NB4 (cell line): Measurements from ENCODE around the gene EXOC4.

Source experiments
- DNase-seq: peaks from one replicate; pipeline ENCODE4 v3.0.0; 2010; ENCODE audit warnings: low read depth
- H3K4me3 ChIP-seq: one replicate; pipeline ENCODE4 v1.5.1; 2011; ENCODE audit warnings: mild to moderate bottlenecking, low read depth, low read length, moderate library complexity
- MYC ChIP-seq: IDR thresholded peaks from 2 replicates; pipeline ENCODE4 v1.6.1; 2011; ENCODE audit warnings: low read depth, low read length
- POLR2A ChIP-seq: IDR thresholded peaks from 2 replicates; pipeline ENCODE4 v1.6.1; 2011; ENCODE audit warnings: mild to moderate bottlenecking; ENCODE audit not compliant: insufficient read length; ENCODE audit errors: extremely low read depth
- TF ChIP-seq, protein P1 (sequence below): IDR thresholded peaks from 2 replicates; pipeline ENCODE4 v1.6.1; 2011; ENCODE audit warnings: low read depth, low read length
- TF ChIP-seq, protein P2 (sequence below): IDR thresholded peaks from one replicate; pipeline ENCODE4 v1.5.1; 2012; ENCODE audit warnings: low read depth, low read length

Gene EXOC4

GRCh38 chr7:133518718-133519117 is 265.8 kb downstream of the EXOC4 start:
- TF ChIP-seq, protein P1, sequence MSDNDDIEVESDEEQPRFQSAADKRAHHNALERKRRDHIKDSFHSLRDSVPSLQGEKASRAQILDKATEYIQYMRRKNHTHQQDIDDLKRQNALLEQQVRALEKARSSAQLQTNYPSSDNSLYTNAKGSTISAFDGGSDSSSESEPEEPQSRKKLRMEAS, result no peak
- TF ChIP-seq, protein P2, sequence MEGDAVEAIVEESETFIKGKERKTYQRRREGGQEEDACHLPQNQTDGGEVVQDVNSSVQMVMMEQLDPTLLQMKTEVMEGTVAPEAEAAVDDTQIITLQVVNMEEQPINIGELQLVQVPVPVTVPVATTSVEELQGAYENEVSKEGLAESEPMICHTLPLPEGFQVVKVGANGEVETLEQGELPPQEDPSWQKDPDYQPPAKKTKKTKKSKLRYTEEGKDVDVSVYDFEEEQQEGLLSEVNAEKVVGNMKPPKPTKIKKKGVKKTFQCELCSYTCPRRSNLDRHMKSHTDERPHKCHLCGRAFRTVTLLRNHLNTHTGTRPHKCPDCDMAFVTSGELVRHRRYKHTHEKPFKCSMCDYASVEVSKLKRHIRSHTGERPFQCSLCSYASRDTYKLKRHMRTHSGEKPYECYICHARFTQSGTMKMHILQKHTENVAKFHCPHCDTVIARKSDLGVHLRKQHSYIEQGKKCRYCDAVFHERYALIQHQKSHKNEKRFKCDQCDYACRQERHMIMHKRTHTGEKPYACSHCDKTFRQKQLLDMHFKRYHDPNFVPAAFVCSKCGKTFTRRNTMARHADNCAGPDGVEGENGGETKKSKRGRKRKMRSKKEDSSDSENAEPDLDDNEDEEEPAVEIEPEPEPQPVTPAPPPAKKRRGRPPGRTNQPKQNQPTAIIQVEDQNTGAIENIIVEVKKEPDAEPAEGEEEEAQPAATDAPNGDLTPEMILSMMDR, result no peak
- TF ChIP-seq POLR2A, result no peak
- TF ChIP-seq MYC, result no peak
- no peak overlapping the region for H3K4me3 ChIP-seq
- DNase-seq, result no peak

DNA sequence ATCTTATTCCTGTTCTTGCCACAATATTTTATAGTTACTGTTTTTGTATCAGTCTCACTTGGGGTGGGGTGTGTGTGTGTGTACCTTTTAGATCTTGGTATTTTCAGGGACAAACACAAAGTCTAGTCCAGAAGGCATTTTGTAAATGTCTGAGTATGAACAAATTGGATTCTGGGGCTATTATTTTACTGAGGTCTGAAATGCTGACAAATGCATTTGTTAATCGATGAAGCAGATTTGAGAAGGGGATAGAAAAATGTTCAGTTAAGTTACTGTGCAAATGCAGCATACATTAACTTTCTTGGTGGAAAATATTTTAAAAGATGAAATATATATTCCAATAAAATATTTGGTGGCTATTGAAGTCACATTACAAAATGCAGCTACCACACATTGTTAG is 267.4 kb downstream of the EXOC4 start:
- no peak for TF ChIP-seq POLR2A
- DNase-seq, result no peak
- no peak overlapping the region for H3K4me3 ChIP-seq

- no peak overlapping the region for H3K4me3 ChIP-seq
- TF ChIP-seq, protein P1, result no peak
- DNase-seq, result no peak
Measured at GRCh38 chr7:133522501-133522900, 269.6 kb downstream of the EXOC4 start.

- DNase-seq, result no peak
- TF ChIP-seq, protein P2, result no peak
- TF ChIP-seq, protein P1, result no peak
- no peak overlapping the region for H3K4me3 ChIP-seq
Measured at GRCh38 chr7:133528796-133529195, 275.9 kb downstream of the EXOC4 start.

- DNase-seq, result no peak
- TF ChIP-seq, protein P2, result no peak
- TF ChIP-seq POLR2A (no peak), MYC (no peak)
- TF ChIP-seq, protein P1, result no peak
- no peak overlapping the region for H3K4me3 ChIP-seq
Measured at GRCh38 chr7:133529861-133530260, 277.0 kb downstream of the EXOC4 start.

- TF ChIP-seq MYC, result no peak
- TF ChIP-seq, protein P2, result no peak
- DNase-seq, result no peak
- no peak overlapping the region for H3K4me3 ChIP-seq
Measured at GRCh38 chr7:133530682-133531081, 277.8 kb downstream of the EXOC4 start.

GRCh38 chr7:133534816-133535215 is 281.9 kb downstream of the EXOC4 start:
- H3K4me3 ChIP-seq, result no peak overlapping the region
- TF ChIP-seq MYC, result no peak
- TF ChIP-seq, protein P1, result no peak
- TF ChIP-seq, protein P2, result no peak
- TF ChIP-seq POLR2A, result no peak
- no peak for DNase-seq
